T-helper 2 cell treated with Interferon-gamma antibody and Interleukin-4, amounts not matched to agents 100 ng/mL and 5 ng/mL, for 36 hours (primary cell): ENCODE results near the gene GALNT9. TPM values are rescaled to one million over a fixed set of nuclear protein-coding genes. Genes with fewer than 3 reads are reported as not detected.

ENCODE experiments used
- intact Hi-C: fragments of 100-400 bp; cut with micrococcal nuclease; formaldehyde crosslinking; loops from one replicate; pipeline ENCODE4 v1.15.1; 2023
- total RNA-seq: library from RNA; stranded (reverse); gene quantifications from 2 replicates; pipeline ENCODE4 v1.2.3, GENCODE V29; 2022

The GALNT9 gene
- total RNA-seq, 1 donor from 2014 or later: not detected

- intact Hi-C loops: no loop called here
Measured at GRCh38 chr12:132174015-132174838, 155.2 kb downstream of the GALNT9 start.

- intact Hi-C loops: no loop called here
Measured at GRCh38 chr12:132173135-132174014, 156.0 kb downstream of the GALNT9 start.

DNA sequence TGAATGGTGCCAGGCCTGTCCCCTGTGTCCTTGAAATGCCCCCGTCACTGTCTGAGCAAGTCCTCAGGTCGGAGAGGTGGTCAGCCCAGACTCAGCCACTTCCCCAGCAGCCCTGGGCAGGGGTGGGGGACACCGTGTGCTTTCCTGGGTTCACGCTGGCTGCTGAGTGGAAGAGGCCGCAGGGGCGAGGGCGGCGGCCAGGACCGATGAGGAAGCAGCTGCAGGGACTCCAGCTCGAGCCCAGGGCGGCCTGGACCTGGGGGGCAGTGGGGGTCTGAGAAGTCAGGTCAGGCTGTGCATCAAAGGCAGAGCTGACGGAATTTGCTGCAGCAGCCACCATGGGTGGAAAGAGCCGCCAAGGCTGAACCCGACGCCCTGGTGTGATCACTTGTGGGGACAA lies 156.8 kb downstream of the GALNT9 start:
- intact Hi-C loops: no loop called here

GRCh38 chr12:132171968-132172521 lies 157.3 kb downstream of the GALNT9 start:
- intact Hi-C loops: no loop called here

DNA sequence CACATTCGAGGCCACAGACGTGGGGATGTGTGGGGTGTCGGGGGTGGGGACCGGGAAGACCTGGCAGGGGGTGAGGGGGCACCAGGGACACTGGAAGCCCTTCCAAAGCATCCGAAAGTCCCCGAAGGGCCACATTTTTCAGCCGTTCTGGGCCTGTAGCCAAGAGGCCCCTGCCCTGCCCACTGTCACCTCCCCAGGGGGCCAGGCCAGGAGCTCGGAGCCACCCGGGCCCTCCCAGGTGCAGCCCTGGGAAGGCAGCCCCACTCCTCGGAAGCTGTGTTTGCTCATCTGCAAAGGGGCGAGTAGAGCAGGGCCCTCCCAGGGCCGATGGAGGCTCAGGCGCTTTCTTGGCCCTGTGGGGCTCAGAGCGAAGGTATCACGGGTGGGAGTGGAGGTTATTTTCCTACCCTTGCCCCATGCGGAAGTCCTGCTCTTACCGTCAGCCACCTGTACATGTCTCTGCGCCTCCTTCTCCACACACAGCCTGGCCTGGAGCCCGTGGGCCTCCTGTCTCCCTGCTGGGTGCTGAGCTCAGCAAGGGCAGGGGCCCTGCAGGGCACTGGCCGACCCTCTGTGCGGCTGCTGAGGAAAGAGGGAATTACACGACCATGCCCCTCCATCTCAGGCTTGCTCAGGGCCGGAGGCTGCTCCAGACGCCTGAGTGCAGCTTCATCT lies 158.0 kb downstream of the GALNT9 start:
- intact Hi-C loops: no loop called here

DNA sequence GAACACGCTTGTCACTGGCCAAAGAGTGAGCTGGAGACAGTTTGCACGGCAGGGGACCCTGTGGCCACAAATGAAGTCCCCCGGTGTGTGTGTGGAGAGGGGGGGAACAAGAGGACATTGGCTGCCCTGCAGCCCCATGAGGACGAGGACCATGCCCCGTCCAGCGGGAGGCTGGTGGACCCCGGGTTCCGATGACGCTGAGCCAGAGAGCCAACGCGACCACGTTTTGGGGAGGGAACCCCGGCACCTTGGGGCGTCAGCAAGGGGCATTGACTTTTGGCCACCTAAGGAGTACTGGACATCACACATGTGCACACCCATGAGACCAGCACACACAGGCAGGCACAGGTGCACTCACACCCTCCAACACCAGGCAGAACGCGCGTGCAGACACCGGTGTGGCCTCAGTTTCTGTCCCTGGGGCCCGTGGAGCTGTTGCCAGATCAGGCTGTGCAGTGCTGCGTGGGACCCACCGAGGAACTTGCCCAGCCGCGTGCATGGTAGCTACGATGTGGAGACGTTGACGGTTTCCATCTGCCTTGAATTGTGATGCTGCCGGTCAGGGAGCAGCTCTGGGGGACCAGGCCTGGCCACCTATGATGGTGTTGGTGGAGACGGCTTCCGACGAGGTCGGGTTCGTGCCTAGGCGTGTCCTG lies 158.6 kb downstream of the GALNT9 start:
- intact Hi-C loops: no loop called here

GRCh38 chr12:132170094-132170636 lies 159.2 kb downstream of the GALNT9 start:
- intact Hi-C loops: no loop called here

DNA sequence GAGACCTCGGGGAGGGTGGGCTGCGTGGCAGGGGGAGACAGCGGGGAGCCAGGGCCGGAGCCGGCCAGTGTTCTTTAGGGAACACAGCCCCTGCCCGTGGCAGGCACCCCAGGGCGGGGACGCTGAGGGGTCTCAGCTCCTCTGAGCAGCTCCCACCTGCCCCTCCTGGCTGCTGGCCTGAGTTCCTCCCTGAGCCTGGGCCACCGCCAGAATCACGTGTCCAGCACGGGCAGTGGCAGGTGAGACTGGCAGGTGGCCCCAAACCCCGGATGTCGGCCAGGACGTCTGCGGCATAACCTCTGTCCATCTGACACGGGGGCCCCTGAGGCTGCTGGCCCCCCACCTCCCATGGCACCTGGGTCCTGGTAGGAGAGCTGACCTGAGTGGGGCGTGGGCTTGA lies 160.0 kb downstream of the GALNT9 start:
- intact Hi-C loops: no loop called here

GRCh38 chr12:132168311-132169031 lies 160.9 kb downstream of the GALNT9 start:
- intact Hi-C loops: no loop called here

GRCh38 chr12:132167611-132168310 lies 161.6 kb downstream of the GALNT9 start:
- intact Hi-C loops: no loop called here

DNA sequence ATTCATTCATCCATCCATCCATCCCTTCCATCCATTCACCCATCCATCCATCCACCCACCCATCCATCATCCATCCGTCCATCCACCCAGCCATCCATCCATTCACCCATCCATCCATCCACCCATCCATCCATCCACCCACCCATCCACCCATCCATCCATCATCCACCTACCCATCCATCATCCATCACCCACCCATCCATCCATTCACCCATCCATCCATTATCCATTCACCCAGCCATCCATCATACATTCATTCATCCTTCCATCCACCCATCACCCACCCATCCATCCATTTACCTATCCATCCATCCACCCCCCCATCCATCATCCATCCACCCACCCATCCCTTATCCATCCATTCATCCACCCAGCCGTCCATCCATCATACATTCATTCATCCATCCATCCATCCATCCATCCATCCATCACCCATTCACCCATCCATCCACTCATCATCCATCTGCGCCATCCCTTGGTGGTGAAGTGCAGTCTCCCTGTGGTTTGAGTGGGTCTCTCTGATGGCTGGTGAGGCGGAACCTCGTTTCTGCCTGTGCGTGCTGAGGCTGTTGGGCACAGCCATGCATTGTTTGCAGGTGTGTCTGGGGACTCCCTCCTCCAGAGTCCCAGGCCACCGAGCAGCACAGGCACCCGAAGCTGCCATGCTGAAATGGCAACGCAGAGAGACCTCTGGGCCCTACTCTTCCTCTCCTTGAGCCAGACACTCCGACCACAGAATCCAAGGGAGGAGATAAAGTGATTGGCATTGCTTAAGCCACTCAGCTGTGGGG lies 162.4 kb downstream of the GALNT9 start:
- intact Hi-C loops: no loop called here

DNA sequence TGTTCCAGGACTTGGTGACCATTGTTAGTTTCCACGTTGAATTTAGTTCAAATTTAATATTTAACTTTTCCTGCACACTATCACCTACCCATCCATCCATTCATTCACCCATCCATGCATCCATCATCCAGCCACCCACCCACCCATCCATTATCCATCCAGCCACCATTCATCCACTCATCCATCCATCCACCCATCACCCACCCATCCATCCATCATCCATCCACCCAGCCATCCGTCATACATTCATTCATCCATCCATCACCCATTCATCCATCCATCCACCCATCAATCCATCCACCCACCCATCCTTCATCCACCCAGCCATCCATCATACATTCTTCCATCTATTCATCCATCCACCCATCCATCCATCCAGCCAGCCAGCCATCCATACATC lies 163.3 kb downstream of the GALNT9 start:
- intact Hi-C loops: no loop called here

- intact Hi-C loops: no loop called here
Measured at GRCh38 chr12:132165584-132165983, 163.8 kb downstream of the GALNT9 start.

- intact Hi-C loops: no loop called here
Measured at GRCh38 chr12:132164426-132164825, 165.0 kb downstream of the GALNT9 start.

GRCh38 chr12:132163911-132164288 lies 165.5 kb downstream of the GALNT9 start:
- intact Hi-C loops: no loop called here

DNA sequence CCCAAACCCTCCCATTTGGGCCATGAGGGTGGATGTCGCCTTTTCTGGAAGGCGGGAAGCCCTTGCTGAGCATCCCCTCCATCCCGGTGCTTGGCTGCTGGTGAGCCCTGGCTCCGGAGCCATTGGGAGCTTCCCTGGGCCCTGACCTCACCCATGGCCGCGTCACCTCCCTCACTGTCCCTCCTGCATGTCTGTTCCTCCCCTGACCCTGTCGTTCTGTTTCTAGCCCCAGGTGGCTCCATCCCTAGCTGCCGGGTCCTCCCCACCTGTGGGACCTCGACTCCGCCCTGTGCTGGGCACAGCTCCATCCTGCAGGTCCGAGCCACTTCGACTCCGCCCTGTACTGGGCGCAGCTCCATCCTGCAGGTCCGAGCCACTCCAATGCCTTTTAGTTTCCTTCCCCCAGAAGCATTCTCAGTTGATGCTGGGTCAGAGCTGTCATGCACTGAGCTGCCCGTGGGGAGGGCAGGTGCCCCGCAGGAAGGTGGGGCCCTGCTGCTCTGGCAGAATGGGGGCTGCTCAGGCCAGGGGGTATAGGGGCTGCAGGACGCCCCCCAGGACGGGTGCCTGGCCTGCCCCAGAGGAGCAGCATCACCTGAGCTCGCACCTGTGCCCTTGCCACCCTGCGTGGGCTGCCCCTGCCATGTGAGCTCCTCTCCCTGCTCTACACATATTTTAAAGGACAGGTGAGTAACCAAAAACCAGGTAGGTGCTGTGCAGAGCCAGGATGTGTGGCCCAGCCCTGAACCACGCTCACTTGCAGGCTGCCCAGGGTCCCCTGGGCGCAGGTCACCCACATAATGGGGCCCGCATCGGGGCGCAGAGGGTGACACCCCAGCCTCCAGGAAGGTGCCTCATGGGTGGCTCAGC lies 166.1 kb downstream of the GALNT9 start:
- intact Hi-C loops: no loop called here

- intact Hi-C loops: loop anchor here (1.0 kb wide), 1 partner anchor 27 kb away; no protein-coding TSS in a partner anchor
Measured at GRCh38 chr12:132162508-132163031, 166.8 kb downstream of the GALNT9 start.
